HepG2 (cell line): ENCODE data around the gene CEMP1. TPM values are rescaled to one million over a fixed set of nuclear protein-coding genes. Genes with fewer than 3 reads are reported as not detected.
A peak's percentile ranks its signal among the peaks of the same experiment; 100 is the strongest.

Experiments
- BRF2 ChIP-seq: sonication (generic); formaldehyde crosslinking; IDR thresholded peaks from 2 replicates; pipeline ENCODE4 v1.8.1; 2022; ENCODE audit warnings: mild to moderate bottlenecking, missing genetic modification reagents
- CBX1 ChIP-seq: IDR thresholded peaks from one replicate; pipeline ENCODE4 v1.6.1; 2016; ENCODE audit warnings: antibody characterized with exemption, low read depth
- DZIP1 ChIP-seq: sonication (generic); formaldehyde crosslinking; IDR thresholded peaks from 2 replicates; pipeline ENCODE4 v1.5.0; 2020; ENCODE audit warnings: mild to moderate bottlenecking, missing genetic modification reagents
- ERF ChIP-seq: IDR thresholded peaks from 2 replicates; pipeline ENCODE4 v1.6.1; 2018; ENCODE audit warnings: missing biosample characterization, missing genetic modification reagents
- HNRNPH1 ChIP-seq: fragments of 200-400 bp; formaldehyde crosslinking; optimal IDR thresholded peaks from 2 replicates; pipeline ENCODE3; 2017; ENCODE audit warnings: mild to moderate bottlenecking, low read depth, low read length
- HOXA5 ChIP-seq: sonication (generic); formaldehyde crosslinking; IDR thresholded peaks from 2 replicates; pipeline ENCODE4 v1.4.0; 2020; ENCODE audit warnings: missing genetic modification reagents
- KIAA2018 ChIP-seq: sonication (generic); formaldehyde crosslinking; IDR thresholded peaks from 2 replicates; pipeline ENCODE4 v1.5.0; 2020; ENCODE audit warnings: mild to moderate bottlenecking, missing genetic modification reagents, borderline replicate concordance
- PHF20 ChIP-seq: sonication (generic); formaldehyde crosslinking; IDR thresholded peaks from 2 replicates; pipeline ENCODE4 v1.5.0; 2020; ENCODE audit warnings: mild to moderate bottlenecking, missing genetic modification reagents
- POGZ ChIP-seq: sonication (generic); formaldehyde crosslinking; IDR thresholded peaks from 2 replicates; pipeline ENCODE4 v1.4.0; 2020; ENCODE audit warnings: mild to moderate bottlenecking, missing genetic modification reagents
- POLR2G ChIP-seq: fragments of 200-400 bp; formaldehyde crosslinking; IDR thresholded peaks from 2 replicates; pipeline ENCODE4 v1.6.1; 2018; ENCODE audit warnings: mild to moderate bottlenecking, low read depth, low read length, moderate library complexity
- RBM22 ChIP-seq: fragments of 200-400 bp; formaldehyde crosslinking; optimal IDR thresholded peaks from 2 replicates; pipeline ENCODE3; 2017; ENCODE audit warnings: mild to moderate bottlenecking, low read length, moderate library complexity
- ZFP36L1 ChIP-seq: sonication (generic); formaldehyde crosslinking; IDR thresholded peaks from 2 replicates; pipeline ENCODE4 v1.8.0; 2022; ENCODE audit warnings: mild to moderate bottlenecking, missing genetic modification reagents, moderate library complexity
- ZNF281 ChIP-seq: sonication (generic); formaldehyde crosslinking; IDR thresholded peaks from 2 replicates; pipeline ENCODE4 v1.4.0; 2020; ENCODE audit warnings: missing genetic modification reagents, borderline replicate concordance
- polyA plus RNA-seq, 8 experiments: library from polyadenylated mRNA; depleted of rRNA in 3 of 8; stranded (reverse) in 7 of 8; unstranded in 1 of 8; fragments of >200 nt; fragmentation: Illumina TruSeq in 4 of 8; extraction: Trizol in 4 of 8; gene quantifications; 2 replicates each; pipeline versions ENCODE4 v1.2.1 to v1.2.3, GENCODE V29; 2011 to 2016; ENCODE audit warnings: low read depth in 4 of 8, missing spikeins in 1 of 8, mixed read lengths in 1 of 8; ENCODE audit not compliant: insufficient read depth in 1 of 8
- total RNA-seq, 5 experiments: library from RNA; depleted of rRNA; stranded (reverse); fragments of >200 nt; fragmentation: Illumina TruSeq; extraction: Trizol; gene quantifications; 2 replicates each; pipeline ENCODE4 v1.2.3, GENCODE V29; 2016; ENCODE audit warnings: low read depth in 1 of 5

Gene CEMP1
- total and polyA plus RNA-seq, 2 of the 13 experiments (the other 11 are each of a cell fraction or from before 2014, with no cell fraction given): not detected

- no peak for TF ChIP-seq KIAA2018 (CRISPR knock-in tag)
- no peak for TF ChIP-seq HOXA5 (CRISPR knock-in tag)
- no peak for TF ChIP-seq PHF20 (CRISPR knock-in tag)
- TF ChIP-seq ZFP36L1 (CRISPR knock-in tag): no peak
- TF ChIP-seq POLR2G: no peak
- no peak for TF ChIP-seq POGZ
- TF ChIP-seq HNRNPH1: no peak
- TF ChIP-seq ZNF281 (CRISPR knock-in tag): 0 out of 2 replicates have a peak, but pooled peaks have one; percentile 33
- no peak for TF ChIP-seq CBX1
- no peak for TF ChIP-seq ERF (CRISPR knock-in tag)
- no peak for TF ChIP-seq DZIP1 (CRISPR knock-in tag)
- TF ChIP-seq BRF2 (CRISPR knock-in tag): no peak
- no peak for TF ChIP-seq RBM22
Measured at GRCh38 chr16:2511128-2511800, 19.9 kb downstream of the CEMP1 start (continued).
